Measurements from ENCODE around the gene PGM1. TPM values are rescaled to one million over a fixed set of nuclear protein-coding genes. Genes with fewer than 3 reads are reported as not detected.

The PGM1 gene
- total and polyA plus RNA-seq, 9 of the 15 experiments (the other 6 are each of a cell fraction or from before 2014, with no cell fraction given): 0.03 to 0.31 (median 0.09) TPM; not detected in 5

DNA sequence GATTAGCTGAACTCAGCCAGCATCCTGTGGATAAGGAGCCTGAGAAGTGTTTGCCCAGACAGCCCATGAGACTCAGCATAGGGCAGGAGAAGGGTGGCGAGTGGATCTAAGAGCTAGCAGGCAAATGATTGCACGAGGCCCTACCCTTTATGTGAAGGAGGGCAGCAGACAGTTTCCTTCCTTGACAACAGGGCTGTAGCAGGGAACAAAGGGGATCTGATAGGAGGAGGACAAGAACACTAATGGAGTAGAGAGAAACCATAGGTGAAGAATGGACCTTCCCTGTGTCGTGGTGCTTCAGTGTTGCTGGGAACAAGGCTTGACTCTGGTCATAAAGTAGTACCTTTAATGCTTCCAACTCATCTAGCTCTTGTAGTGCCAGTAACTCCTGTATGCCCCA lies 84.3 kb downstream of the PGM1 start (continued):
- TF ChIP-seq, protein P1, sequence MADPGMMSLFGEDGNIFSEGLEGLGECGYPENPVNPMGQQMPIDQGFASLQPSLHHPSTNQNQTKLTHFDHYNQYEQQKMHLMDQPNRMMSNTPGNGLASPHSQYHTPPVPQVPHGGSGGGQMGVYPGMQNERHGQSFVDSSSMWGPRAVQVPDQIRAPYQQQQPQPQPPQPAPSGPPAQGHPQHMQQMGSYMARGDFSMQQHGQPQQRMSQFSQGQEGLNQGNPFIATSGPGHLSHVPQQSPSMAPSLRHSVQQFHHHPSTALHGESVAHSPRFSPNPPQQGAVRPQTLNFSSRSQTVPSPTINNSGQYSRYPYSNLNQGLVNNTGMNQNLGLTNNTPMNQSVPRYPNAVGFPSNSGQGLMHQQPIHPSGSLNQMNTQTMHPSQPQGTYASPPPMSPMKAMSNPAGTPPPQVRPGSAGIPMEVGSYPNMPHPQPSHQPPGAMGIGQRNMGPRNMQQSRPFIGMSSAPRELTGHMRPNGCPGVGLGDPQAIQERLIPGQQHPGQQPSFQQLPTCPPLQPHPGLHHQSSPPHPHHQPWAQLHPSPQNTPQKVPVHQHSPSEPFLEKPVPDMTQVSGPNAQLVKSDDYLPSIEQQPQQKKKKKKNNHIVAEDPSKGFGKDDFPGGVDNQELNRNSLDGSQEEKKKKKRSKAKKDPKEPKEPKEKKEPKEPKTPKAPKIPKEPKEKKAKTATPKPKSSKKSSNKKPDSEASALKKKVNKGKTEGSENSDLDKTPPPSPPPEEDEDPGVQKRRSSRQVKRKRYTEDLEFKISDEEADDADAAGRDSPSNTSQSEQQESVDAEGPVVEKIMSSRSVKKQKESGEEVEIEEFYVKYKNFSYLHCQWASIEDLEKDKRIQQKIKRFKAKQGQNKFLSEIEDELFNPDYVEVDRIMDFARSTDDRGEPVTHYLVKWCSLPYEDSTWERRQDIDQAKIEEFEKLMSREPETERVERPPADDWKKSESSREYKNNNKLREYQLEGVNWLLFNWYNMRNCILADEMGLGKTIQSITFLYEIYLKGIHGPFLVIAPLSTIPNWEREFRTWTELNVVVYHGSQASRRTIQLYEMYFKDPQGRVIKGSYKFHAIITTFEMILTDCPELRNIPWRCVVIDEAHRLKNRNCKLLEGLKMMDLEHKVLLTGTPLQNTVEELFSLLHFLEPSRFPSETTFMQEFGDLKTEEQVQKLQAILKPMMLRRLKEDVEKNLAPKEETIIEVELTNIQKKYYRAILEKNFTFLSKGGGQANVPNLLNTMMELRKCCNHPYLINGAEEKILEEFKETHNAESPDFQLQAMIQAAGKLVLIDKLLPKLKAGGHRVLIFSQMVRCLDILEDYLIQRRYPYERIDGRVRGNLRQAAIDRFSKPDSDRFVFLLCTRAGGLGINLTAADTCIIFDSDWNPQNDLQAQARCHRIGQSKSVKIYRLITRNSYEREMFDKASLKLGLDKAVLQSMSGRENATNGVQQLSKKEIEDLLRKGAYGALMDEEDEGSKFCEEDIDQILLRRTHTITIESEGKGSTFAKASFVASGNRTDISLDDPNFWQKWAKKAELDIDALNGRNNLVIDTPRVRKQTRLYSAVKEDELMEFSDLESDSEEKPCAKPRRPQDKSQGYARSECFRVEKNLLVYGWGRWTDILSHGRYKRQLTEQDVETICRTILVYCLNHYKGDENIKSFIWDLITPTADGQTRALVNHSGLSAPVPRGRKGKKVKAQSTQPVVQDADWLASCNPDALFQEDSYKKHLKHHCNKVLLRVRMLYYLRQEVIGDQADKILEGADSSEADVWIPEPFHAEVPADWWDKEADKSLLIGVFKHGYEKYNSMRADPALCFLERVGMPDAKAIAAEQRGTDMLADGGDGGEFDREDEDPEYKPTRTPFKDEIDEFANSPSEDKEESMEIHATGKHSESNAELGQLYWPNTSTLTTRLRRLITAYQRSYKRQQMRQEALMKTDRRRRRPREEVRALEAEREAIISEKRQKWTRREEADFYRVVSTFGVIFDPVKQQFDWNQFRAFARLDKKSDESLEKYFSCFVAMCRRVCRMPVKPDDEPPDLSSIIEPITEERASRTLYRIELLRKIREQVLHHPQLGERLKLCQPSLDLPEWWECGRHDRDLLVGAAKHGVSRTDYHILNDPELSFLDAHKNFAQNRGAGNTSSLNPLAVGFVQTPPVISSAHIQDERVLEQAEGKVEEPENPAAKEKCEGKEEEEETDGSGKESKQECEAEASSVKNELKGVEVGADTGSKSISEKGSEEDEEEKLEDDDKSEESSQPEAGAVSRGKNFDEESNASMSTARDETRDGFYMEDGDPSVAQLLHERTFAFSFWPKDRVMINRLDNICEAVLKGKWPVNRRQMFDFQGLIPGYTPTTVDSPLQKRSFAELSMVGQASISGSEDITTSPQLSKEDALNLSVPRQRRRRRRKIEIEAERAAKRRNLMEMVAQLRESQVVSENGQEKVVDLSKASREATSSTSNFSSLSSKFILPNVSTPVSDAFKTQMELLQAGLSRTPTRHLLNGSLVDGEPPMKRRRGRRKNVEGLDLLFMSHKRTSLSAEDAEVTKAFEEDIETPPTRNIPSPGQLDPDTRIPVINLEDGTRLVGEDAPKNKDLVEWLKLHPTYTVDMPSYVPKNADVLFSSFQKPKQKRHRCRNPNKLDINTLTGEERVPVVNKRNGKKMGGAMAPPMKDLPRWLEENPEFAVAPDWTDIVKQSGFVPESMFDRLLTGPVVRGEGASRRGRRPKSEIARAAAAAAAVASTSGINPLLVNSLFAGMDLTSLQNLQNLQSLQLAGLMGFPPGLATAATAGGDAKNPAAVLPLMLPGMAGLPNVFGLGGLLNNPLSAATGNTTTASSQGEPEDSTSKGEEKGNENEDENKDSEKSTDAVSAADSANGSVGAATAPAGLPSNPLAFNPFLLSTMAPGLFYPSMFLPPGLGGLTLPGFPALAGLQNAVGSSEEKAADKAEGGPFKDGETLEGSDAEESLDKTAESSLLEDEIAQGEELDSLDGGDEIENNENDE (IDR thresholded peaks at IDR 0.05; ENCODE audit: low read depth, low read length): no peak

Measured in K562 (cell line).